HG03025 (cell line): ENCODE measurements around the gene CAV2.
"Not testable (repeated sequence)": the region's sequence is repeated elsewhere in the genome, so short reads cannot be mapped to it uniquely, and the experiment has no call there.

Experiments used
- ATAC-seq: cut with Tn5 transposase; IDR thresholded peaks from one replicate; pipeline ENCODE4 v1.9.1; 2021; ENCODE audit warnings: mild to moderate bottlenecking, moderate library complexity; ENCODE audit not compliant: unreplicated experiment, low FRiP score

CAV2 gene

GRCh38 chr7:116499168-116500077 lies at the start of gene CAV2:
CAV2 (plus strand) TSS chr7:116499738; CDS start chr7:116499782, 44 bp downstream.
- no peak for ATAC-seq

GRCh38 chr7:116449950-116450349 lies 49.6 kb upstream of the CAV2 start:
- no peak for ATAC-seq

- ATAC-seq = no peak
These were observed 47.4 kb upstream of the CAV2 start for GRCh38 chr7:116451957-116452729.

GRCh38 chr7:116454377-116454776 lies 45.2 kb upstream of the CAV2 start:
- ATAC-seq = no peak

- no peak for ATAC-seq
These were observed 44.5 kb upstream of the CAV2 start for GRCh38 chr7:116455009-116455408.

- ATAC-seq = no peak
These were observed 44.0 kb upstream of the CAV2 start for GRCh38 chr7:116455499-116455898.

GRCh38 chr7:116461500-116461899 lies 38.0 kb upstream of the CAV2 start:
- no peak for ATAC-seq

GRCh38 chr7:116463956-116464355 lies 35.6 kb upstream of the CAV2 start:
- ATAC-seq = no peak

GRCh38 chr7:116464375-116464774 lies 35.2 kb upstream of the CAV2 start:
- ATAC-seq = no peak

- ATAC-seq = no peak
These were observed 34.4 kb upstream of the CAV2 start for GRCh38 chr7:116465125-116465524.

- no peak for ATAC-seq
These were observed 31.0 kb upstream of the CAV2 start for GRCh38 chr7:116468534-116468933.

GRCh38 chr7:116477625-116478024 lies 21.9 kb upstream of the CAV2 start:
- no peak for ATAC-seq

GRCh38 chr7:116478834-116479233 lies 20.7 kb upstream of the CAV2 start:
- ATAC-seq = no peak

- no peak for ATAC-seq
These were observed 16.1 kb upstream of the CAV2 start for GRCh38 chr7:116483271-116483942.

GRCh38 chr7:116484389-116484788 lies 15.1 kb upstream of the CAV2 start:
- ATAC-seq = not testable (repeated sequence)

- no peak for ATAC-seq
These were observed 11.5 kb upstream of the CAV2 start for GRCh38 chr7:116487907-116488521.

GRCh38 chr7:116490351-116490750 lies 9.2 kb upstream of the CAV2 start:
- no peak for ATAC-seq

- ATAC-seq = no peak
These were observed 7.5 kb upstream of the CAV2 start for GRCh38 chr7:116491887-116492653.

GRCh38 chr7:116492654-116493109 lies 6.9 kb upstream of the CAV2 start:
- ATAC-seq = no peak

GRCh38 chr7:116493449-116493848 lies 6.1 kb upstream of the CAV2 start:
- ATAC-seq = no peak
